ENCODE measurements around the gene UQCC3. TPM values are rescaled to one million over a fixed set of nuclear protein-coding genes. Genes with fewer than 3 reads are reported as not detected.

The UQCC3 gene
- total and polyA plus RNA-seq, 2 of the 13 experiments (the other 11 are each of a cell fraction or from before 2014, with no cell fraction given), result 7.7 to 16.0 TPM

GRCh38 chr11:62645946-62646824 lies 25.3 kb upstream of the UQCC3 start, which contains the start of gene GANAB (continued):
- TF ChIP-seq, protein P1, sequence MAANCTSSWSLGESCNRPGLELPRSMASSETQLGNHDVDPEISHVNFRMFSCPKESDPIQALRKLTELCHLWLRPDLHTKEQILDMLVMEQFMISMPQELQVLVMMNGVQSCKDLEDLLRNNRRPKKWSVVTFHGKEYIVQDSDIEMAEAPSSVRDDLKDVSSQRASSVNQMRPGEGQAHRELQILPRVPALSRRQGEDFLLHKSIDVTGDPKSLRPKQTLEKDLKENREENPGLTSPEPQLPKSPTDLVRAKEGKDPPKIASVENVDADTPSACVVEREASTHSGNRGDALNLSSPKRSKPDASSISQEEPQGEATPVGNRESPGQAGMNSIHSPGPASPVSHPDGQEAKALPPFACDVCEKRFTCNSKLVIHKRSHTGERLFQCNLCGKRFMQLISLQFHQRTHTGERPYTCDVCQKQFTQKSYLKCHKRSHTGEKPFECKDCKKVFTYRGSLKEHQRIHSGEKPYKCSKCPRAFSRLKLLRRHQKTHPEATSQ (CRISPR knock-in tag; IDR thresholded peaks at IDR 0.05; ENCODE audit: borderline replicate concordance), result no peak; the same call in 1 of the 2 replicates
- TF ChIP-seq HDAC2 (CRISPR knock-in tag; IDR thresholded peaks at IDR 0.05), result 0 out of 2 replicates have a peak, but pooled peaks have one; percentile 33
- TF ChIP-seq FOXP1 (IDR thresholded peaks at IDR 0.05), result no peak
- TF ChIP-seq FOXP1 (CRISPR knock-in tag; IDR thresholded peaks at IDR 0.05), result no peak
- TF ChIP-seq, protein P2, sequence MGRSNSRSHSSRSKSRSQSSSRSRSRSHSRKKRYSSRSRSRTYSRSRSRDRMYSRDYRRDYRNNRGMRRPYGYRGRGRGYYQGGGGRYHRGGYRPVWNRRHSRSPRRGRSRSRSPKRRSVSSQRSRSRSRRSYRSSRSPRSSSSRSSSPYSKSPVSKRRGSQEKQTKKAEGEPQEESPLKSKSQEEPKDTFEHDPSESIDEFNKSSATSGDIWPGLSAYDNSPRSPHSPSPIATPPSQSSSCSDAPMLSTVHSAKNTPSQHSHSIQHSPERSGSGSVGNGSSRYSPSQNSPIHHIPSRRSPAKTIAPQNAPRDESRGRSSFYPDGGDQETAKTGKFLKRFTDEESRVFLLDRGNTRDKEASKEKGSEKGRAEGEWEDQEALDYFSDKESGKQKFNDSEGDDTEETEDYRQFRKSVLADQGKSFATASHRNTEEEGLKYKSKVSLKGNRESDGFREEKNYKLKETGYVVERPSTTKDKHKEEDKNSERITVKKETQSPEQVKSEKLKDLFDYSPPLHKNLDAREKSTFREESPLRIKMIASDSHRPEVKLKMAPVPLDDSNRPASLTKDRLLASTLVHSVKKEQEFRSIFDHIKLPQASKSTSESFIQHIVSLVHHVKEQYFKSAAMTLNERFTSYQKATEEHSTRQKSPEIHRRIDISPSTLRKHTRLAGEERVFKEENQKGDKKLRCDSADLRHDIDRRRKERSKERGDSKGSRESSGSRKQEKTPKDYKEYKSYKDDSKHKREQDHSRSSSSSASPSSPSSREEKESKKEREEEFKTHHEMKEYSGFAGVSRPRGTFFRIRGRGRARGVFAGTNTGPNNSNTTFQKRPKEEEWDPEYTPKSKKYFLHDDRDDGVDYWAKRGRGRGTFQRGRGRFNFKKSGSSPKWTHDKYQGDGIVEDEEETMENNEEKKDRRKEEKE (IDR thresholded peaks at IDR 0.05), result no peak
- TF ChIP-seq ZBTB2 (CRISPR knock-in tag; IDR thresholded peaks at IDR 0.05; ENCODE audit: low read depth), result peak; percentile 54; the same call in 1 of the 2 replicates
- TF ChIP-seq ZNF44 (CRISPR knock-in tag; IDR thresholded peaks at IDR 0.05), result no peak
- TF ChIP-seq ARNTL (CRISPR knock-in tag; IDR thresholded peaks at IDR 0.05), result peak; percentile 41
- no peak for TF ChIP-seq ZBTB40 (IDR thresholded peaks at IDR 0.05)
- peak; percentile 38; the same call in 1 of the 2 replicates for TF ChIP-seq ZBTB40 (CRISPR knock-in tag; IDR thresholded peaks at IDR 0.05)
- peak; percentile 29; the same call in 1 of the 2 replicates for TF ChIP-seq ZNF441 (CRISPR knock-in tag; IDR thresholded peaks at IDR 0.05; ENCODE audit: borderline replicate concordance)
- TF ChIP-seq TFAP4 (IDR thresholded peaks at IDR 0.05; ENCODE audit: borderline replicate concordance, low read depth), result peak; percentile 59; the same call in 1 of the 2 replicates
- no peak for TF ChIP-seq SMYD3 (CRISPR knock-in tag; IDR thresholded peaks at IDR 0.05)
